ENCODE results near the gene CNN2. TPM values are rescaled to one million over a fixed set of nuclear protein-coding genes. Genes with fewer than 3 reads are reported as not detected.

CNN2 gene
- total RNA-seq, 1 experiment from 2014 or later, result 87.2 TPM

DNA sequence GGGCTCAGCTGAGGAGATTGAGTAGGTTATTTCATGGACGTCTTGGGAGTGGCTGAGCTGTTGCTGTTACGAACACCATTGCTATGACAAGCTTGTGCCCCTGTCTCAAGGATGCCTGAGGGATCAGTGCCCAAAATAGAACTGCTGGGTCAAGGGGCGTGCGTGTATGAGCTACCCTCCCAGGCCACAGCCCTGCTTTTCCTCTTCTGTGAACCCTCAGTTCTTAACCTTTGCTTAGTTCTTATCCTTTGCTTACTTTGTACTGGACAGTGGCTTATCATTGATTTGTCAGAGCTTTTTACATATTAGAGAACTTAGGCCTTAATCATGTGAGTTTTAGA lies 49.6 kb downstream of the CNN2 start:
- no peak overlapping the region for H3K27ac ChIP-seq
- H3K4me1 ChIP-seq, result 0 out of 2 replicates have a peak, but pooled peaks cover 4% of the 10 kb centered on the region
- H3K36me3 ChIP-seq, result no peaks in the 10 kb centered on the region
- no peaks in the 10 kb centered on the region for H3K9me3 ChIP-seq (replicated peaks)
- no peak for DNase-seq
- H3K27me3 ChIP-seq, result peaks cover 12% of the 10 kb centered on the region; the same call in 1 of the 2 replicates
- H3K4me3 ChIP-seq, result no peak overlapping the region

DNA sequence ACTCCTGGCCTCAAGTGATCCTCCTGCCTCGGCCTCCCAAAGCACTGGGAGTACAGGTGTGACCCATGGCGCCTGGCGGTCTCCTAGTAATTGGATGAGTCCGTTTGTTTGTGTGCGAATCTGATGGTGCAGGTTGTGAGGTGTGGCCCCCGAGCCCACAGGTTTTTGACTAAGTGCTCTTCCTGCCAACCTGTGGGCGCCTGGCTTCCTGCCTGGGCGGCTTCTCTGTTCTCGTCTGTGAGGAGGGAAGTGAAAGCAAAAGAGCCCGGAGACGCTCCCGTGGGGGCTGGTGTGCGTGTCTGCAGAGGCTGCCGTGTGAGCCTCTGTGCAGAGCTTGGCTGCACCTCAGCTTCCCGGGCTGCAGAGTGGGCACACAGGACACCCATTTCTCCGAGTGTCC lies 50.5 kb downstream of the CNN2 start:
- Histone ChIP-seq H3K27ac (no peak overlapping the region), H3K36me3 (no peaks in the 10 kb centered on the region), H3K4me3 (no peak overlapping the region), H3K9me3 (replicated peaks) (no peaks in the 10 kb centered on the region), H3K4me1 (0 out of 2 replicates have a peak, but pooled peaks cover 4% of the 10 kb centered on the region), H3K27me3 (peaks cover 9% of the 10 kb centered on the region; the same call in 1 of the 2 replicates)
- no peak for DNase-seq

DNA sequence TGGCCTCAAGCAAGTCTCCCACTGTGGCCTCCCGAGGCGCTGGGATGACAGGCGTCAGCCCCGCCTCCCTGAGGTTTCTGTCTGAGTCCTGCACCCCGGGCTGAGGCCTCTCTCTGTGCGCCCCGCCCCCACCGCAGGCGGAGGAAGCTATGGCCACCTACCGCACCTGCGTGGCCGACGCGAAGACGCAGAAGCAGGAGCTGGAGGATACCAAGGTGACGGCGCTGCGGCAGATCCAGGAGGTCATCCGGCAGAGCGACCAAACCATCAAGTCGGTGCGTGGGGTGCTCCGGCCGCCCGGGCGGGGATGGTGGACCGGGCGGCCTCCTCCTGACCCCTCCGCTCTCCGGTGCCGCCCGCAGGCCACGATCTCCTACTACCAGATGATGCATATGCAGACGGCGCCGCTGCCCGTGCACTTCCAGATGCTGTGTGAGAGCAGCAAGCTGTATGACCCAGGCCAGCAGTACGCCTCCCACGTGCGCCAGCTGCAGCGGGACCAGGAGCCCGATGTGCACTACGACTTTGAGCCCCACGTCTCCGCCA lies 53.2 kb downstream of the CNN2 start:
- no peaks in the 10 kb centered on the region for H3K27me3 ChIP-seq
- no peak overlapping the region for H3K27ac ChIP-seq
- no peaks in the 10 kb centered on the region for H3K9me3 ChIP-seq (replicated peaks)
- DNase-seq, result no peak
- H3K4me3 ChIP-seq, result no peak overlapping the region
- no peaks in the 10 kb centered on the region for H3K4me1 ChIP-seq
- no peaks in the 10 kb centered on the region for H3K36me3 ChIP-seq

DNA sequence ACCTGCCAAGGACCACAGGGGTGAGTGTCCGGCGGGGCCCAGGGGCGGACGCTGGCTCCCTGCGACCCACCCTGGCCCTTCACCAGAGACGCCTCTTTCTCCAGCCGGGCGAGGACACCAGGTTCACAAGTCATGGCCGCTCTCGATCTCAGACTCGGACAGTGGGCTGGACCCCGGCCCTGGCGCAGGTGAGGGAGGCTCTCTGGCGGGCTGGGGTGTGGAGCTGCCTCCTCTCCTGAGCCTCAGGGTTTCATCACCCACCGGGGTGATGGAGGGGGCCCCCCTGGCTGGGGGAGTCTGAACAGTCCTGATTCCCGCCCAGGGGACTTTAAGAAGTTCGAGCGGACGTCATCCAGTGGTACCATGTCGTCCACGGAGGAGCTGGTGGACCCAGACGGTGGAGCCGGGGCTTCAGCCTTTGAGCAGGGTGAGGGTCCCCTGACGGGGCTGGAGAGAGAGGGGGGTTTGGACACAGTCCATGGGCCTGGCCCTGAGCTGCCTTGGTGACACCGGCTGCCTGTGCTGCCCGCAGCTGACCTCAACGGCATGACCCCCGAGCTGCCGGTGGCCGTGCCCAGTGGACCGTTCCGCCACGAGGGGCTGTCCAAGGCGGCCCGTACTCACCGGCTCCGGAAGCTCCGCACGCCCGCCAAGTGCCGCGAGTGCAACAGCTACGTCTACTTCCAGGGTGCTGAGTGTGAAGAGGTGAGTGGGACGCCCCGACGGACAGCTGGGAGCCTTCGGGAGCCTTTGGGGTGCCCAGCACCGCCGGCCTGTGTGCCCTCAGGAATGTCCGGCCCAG lies 54.2 kb downstream of the CNN2 start:
- Histone ChIP-seq H3K27ac (no peak overlapping the region), H3K27me3 (no peaks in the 10 kb centered on the region), H3K4me3 (no peak overlapping the region), H3K4me1 (no peaks in the 10 kb centered on the region), H3K9me3 (replicated peaks) (no peaks in the 10 kb centered on the region), H3K36me3 (no peaks in the 10 kb centered on the region)
- DNase-seq, result no peak

DNA sequence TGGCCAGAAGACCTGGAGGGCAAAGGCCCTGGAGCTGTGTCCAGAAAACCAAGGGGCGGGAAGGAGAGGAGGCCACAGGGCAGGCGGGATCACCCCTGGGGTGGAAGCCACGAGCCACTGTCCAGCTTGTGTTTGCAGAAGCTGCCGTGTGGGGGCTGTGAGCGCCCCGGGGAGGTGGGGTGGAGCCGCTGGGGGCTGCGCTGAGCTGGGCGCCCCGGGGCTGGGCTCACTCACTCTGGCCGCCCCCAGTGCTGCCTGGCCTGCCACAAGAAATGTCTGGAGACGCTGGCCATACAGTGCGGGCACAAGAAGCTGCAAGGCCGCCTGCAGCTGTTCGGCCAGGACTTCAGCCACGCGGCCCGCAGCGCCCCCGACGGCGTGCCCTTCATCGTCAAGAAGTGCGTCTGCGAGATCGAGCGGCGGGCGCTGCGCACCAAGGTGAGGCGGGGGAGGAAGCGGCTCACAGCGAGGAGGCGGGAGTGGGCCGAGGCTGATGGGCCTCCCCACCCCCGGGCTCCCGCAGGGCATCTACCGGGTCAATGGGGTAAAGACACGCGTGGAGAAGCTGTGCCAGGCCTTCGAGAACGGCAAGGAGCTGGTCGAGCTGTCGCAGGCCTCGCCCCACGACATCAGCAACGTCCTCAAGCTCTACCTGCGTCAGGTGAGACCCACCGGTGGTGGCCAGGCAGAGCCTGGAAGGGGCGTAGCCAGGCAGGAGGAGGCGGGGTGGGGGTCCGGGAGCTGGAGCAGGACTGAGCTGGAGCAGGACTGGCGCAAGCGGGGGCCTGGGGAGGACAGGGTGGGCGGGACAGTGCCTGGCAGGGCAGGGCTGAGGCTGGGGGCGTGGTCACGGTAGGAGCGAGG lies 55.1 kb downstream of the CNN2 start:
- no peak for DNase-seq
- Histone ChIP-seq H3K27ac (no peak overlapping the region), H3K36me3 (no peaks in the 10 kb centered on the region)

DNA sequence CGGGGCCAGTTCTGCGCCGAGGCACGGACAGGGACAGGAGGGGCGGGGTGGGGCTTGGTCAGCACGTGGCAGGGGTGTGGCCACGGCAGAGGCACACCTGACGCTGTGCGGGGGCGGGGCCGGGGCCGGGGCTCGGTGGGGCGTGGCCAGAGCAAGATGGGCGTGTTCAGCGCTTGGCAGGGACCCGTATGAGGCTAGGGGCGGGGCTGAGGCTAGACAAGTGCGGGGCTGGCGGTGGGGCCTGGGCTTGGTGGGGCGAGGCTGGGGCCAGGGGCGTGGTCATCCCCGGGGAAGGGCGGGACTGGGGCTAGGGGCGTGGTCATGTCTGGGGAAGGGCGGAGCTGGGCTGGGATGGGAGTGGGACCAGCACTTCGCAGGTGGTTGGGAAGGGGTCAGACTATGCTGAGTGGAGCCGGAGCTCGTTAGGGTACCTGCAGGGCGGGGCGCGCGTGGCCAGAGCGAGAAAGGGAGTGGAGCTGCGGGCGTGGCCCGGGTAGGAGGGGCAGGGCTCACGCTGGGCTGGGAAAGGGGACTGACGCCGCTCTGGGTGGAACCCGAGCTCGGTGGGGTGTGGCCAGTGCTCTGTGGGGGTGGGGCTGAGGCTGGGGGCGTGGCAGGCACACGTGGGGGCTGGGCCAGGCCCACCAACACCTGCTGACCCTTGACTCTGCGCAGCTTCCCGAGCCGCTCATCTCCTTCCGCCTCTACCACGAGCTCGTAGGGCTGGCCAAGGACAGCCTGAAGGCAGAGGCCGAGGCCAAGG lies 55.9 kb downstream of the CNN2 start:
- Histone ChIP-seq H3K27ac (no peak overlapping the region), H3K27me3 (no peaks in the 10 kb centered on the region), H3K4me1 (peaks cover 8% of the 10 kb centered on the region; the same call in 1 of the 2 replicates), H3K9me3 (replicated peaks) (no peaks in the 10 kb centered on the region), H3K36me3 (no peaks in the 10 kb centered on the region), H3K4me3 (no peak overlapping the region)
- peak; percentile 58 to 62 for DNase-seq

More for the DNA sequence above, 55.1 kb downstream of the CNN2 start:
- Histone ChIP-seq H3K4me3 (no peak overlapping the region), H3K4me1 (peaks cover 7% of the 10 kb centered on the region; the same call in 1 of the 2 replicates), H3K27me3 (no peaks in the 10 kb centered on the region), H3K9me3 (replicated peaks) (no peaks in the 10 kb centered on the region)

DNA sequence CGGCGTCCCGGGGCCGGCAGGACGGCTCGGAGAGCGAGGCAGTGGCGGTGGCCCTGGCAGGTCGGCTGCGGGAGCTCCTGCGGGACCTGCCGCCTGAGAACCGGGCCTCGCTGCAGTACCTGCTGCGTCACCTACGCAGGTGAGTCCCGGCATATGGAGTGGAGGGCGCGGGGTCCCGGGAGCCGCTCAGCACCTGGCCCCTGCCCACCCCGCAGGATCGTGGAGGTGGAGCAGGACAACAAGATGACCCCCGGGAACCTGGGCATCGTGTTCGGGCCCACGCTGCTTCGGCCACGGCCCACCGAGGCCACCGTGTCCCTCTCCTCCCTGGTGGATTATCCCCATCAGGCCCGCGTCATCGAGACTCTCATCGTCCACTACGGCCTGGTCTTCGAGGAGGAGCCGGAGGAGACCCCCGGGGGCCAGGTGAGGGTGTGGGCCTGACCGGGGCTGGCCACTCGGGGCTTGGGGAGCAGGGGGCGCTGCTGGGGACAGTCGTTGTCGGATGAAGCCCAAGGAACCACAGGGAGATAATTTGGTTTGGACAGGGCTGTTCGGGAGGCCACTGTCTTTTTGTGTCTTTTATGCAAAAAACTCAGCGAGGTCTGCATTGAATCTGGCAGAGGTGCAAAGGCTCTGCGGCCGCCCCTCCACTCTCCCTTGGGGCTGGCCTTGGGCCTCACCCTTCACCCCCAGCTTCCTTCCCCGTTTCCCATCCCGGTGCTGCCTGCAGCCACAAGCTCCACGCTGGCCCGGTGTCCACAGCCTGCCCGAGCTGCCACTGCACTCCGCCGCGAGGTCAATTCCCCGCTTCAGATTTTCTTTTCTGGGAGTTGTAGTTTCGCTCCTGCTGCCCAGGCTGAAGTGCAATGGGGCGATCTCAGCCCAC lies 56.8 kb downstream of the CNN2 start:
- Histone ChIP-seq H3K27ac (no peak overlapping the region), H3K4me1 (peaks cover 8% of the 10 kb centered on the region; the same call in 1 of the 2 replicates), H3K4me3 (no peak overlapping the region), H3K27me3 (no peaks in the 10 kb centered on the region), H3K9me3 (replicated peaks) (no peaks in the 10 kb centered on the region), H3K36me3 (peaks cover 6% of the 10 kb centered on the region; the same call in 1 of the 2 replicates)
- no peak for DNase-seq

DNA sequence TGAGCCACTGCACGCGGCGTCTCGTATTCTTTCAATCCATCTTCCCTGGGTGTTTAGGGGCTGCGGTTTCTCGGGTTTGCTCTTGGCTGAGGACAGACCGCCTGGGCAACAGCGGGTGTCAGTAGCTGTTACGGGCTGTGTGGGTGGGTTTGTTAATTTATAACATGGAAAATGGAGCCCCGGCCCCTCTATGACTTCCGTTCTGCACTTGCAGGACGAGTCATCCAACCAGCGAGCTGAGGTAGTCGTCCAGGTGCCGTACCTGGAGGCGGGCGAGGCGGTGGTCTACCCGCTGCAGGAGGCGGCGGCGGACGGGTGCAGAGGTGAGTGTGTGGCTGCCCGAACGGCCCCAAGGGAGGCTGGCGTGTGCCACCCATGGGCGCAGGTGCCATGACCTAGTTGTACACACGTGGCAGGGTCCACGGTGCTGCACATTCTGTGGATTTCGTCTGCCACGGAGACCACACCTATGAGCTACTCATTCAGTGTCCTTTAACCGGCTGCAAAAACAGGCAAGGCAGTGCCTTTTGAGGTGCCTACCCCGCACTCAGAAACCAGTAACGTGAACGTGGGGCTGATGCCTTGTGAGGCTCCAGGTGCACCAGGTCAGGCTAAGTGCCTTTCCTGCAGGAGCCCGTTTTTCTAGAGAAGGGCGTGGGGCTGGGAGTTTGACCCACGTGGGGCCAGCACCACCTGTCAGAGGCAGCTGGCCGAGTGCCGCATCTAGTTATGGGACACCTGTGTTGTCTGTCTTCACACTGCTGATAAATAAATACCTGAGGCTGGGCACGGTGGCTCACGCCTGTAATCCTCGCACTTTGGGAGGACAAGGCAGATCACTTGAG lies 57.8 kb downstream of the CNN2 start:
- Histone ChIP-seq H3K4me3 (no peak overlapping the region), H3K27ac (no peak overlapping the region), H3K27me3 (no peaks in the 10 kb centered on the region), H3K9me3 (replicated peaks) (no peaks in the 10 kb centered on the region), H3K4me1 (peaks cover 8% of the 10 kb centered on the region; the same call in 1 of the 2 replicates), H3K36me3 (peaks cover 10% of the 10 kb centered on the region; the same call in 1 of the 2 replicates)
- DNase-seq, result no peak

DNA sequence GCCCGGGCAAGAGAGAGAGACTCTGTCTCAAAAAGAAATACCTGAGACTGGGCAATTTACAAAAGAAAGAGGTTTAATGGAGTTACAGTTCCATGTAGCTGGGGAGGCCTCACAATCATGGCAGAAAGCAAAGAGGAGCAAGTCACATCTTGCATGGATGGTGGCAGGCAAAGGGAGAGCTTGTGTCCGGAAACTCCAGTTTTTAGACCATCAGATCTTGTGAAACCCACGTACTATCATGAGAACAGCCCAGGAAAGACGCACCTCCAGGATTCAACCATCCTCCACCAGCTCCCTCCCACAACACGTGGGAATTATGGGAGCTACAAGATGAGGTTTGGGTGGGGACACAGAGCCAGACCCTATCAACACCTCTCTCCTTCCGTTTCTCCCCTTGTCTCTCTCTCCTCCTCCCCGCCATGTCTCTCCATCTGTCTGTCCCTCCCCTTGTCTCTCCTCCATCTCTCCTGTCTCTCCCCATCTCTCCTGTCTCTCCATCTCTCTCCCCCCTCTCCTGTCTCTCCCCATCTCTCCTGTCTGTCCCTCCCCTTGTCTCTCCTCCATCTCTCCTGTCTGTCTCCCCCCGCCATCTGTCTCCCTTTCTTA lies 58.7 kb downstream of the CNN2 start:
- no peak for DNase-seq
- H3K9me3 ChIP-seq (replicated peaks), result no peaks in the 10 kb centered on the region
- no peak overlapping the region for H3K4me3 ChIP-seq
- H3K36me3 ChIP-seq, result peaks cover 10% of the 10 kb centered on the region; the same call in 1 of the 2 replicates
- H3K27ac ChIP-seq, result no peak overlapping the region
- no peaks in the 10 kb centered on the region for H3K27me3 ChIP-seq
- H3K4me1 ChIP-seq, result peaks cover 8% of the 10 kb centered on the region; the same call in 1 of the 2 replicates

DNA sequence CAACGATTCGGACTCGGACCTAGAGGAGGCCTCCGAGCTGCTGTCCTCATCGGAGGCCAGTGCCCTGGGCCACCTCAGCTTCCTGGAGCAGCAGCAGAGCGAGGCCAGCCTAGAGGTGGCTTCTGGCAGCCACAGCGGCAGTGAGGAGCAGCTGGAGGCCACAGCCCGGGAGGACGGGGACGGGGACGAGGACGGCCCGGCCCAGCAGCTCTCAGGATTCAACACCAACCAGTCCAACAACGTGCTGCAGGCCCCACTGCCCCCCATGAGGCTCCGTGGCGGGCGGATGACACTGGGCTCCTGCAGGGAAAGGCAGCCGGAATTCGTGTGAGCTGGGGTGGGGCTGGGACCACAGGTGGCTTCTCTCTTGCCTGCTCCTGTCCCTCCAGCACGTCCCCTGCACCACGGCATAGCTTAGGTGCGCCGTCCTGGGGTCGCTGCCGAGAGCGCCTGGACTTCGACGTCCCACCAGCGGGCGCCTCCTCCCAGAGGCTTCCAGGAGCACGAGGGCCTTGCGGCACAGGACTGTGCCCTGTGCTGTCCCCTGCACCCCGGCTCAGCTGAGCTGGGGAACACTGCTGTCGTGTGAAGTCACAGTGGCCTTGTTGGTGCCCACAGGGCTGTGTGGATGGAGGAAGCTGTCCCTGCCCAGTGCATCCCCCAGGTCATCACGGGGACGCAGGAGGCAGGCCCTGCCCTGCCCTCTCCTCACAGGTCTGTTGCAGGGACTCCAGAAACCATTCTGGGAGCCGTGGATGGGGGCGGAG lies 59.5 kb downstream of the CNN2 start:
- DNase-seq, result peak in 1 of 2 experiments; percentile 46
- Histone ChIP-seq H3K9me3 (replicated peaks) (no peaks in the 10 kb centered on the region), H3K4me3 (no peak overlapping the region), H3K27ac (peak overlapping the region; percentile 39), H3K27me3 (no peaks in the 10 kb centered on the region), H3K4me1 (peaks cover 8% of the 10 kb centered on the region; the same call in 1 of the 2 replicates), H3K36me3 (peaks cover 13% of the 10 kb centered on the region)

DNA sequence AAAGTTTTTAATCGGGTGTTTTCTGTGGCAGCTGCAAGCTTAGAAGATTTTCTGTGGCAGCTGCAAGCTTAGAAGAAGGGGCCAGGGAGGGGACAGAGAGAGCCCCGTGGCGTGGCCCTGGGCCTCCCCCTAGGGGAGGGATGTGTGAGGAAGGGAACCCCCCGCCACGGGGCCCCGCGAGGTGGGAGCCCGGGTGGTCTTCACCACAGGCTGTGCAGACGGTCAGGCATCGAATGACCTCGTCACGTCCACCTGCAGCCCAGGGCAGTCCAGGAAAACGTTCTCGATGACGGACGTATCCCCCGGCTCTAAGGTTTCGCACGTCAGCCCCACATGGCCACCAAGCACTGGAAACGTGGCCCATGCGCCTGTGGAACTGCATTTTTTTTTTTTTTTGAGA lies 60.2 kb downstream of the CNN2 start:
- Histone ChIP-seq H3K27me3 (no peaks in the 10 kb centered on the region), H3K27ac (peak overlapping the region; percentile 39), H3K4me3 (no peak overlapping the region), H3K4me1 (peaks cover 8% of the 10 kb centered on the region; the same call in 1 of the 2 replicates), H3K36me3 (peaks cover 19% of the 10 kb centered on the region), H3K9me3 (replicated peaks) (no peaks in the 10 kb centered on the region)
- peak; percentile 66 to 72 for DNase-seq

Measured in SJCRH30 (cell line).